GM21390 (cell line): ENCODE measurements around the gene COL1A1.

Experiments used
- ATAC-seq: cut with Tn5 transposase; IDR thresholded peaks from one replicate; pipeline ENCODE4 v1.9.1; 2021; ENCODE audit not compliant: unreplicated experiment

Gene COL1A1

DNA sequence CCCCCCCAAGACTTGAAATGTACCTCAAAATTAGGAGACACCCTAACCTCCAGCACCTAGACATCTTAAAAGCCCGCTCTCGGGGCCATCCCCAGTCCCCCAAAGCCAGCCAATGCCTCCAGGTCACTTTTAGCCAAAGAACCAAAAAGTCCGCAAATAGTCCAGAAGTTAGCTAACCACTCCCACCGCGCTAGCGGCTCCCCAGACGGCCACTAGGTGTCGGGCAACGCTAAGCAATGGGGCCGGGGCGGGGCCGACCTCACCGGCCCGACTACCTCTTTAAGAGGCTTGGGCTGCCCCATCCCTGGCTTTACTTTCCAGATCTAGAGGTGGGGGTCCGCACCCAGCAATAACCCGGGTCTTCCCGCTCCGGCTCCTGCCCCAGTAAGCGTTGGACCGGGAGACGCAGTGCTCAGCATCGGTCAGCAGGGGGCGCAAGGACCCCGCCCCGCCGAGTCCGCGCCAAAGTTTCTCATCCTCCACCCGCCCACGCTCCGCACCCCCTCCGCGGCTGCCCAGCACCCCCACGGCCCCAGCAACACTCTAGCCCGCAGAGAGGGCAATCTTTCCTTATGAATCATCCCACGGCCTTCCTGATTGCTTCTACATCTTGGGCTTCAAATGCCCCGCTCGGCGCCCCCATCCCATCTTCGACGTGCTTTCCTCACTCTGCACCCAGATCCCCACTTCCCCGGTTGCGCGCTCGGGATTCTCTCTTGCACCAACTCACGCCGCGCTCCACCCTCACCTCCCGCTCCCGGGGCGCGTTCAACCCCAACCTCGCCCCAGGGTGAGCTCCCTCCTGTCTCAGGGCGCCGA, 765 bp downstream of the COL1A1 start:
- ATAC-seq, result peak; percentile 57

DNA sequence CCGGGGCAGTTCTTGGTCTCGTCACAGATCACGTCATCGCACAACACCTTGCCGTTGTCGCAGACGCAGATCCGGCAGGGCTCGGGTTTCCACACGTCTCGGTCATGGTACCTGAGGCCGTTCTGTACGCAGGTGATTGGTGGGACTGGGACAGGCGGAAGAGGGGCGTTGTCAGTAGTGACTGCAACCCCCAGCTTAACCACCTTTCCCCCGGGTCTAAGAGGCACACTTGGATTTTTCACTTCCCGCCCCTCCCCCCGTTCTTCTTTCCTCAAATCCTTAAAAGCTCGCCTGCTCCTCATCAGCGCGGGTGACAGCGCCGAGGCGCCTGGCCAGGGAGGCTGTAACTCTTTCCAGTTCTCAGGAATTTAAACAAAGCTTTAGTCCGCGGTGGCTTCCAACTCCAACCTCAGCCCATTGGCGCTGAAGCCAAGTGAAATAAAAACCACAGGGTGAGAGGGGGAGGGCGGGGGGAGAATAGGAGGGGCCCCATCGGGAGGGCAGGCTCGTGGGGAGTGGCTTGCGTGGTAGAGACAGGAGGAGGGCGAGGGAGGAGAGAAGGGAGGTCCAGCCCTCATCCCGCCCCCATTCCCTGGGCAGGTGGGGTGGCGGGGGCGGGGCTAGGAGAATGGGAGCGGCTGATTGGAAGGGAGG, 1.5 kb downstream of the COL1A1 start:
- ATAC-seq, result peak; percentile 44

DNA sequence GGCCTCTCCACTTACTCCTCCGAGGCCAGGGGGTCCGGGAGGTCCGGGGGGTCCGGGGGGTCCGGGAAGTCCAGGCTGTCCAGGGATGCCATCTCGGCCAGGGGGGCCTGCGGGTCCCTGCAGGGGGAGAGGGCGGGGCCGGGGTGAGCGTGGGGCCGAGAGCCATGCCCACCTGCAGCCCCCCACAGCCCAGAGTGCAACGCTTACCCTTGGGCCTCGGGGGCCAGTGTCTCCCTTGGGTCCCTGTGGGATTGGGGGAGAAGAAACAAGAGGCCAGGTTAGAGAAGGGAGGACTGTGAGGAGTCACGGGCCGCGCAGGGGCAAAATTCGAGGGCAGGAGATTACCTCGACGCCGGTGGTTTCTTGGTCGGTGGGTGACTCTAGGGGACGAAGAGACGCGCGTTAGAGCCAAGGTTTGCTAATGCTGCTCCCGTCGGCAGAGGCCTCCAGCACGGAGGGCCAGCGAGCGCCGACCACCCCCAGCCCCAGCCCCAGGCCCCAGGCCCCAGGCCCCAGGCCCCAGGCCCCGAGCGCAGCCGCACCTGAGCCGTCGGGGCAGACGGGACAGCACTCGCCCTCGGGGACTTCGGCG, 2.1 kb downstream of the COL1A1 start:
- ATAC-seq, result no peak

DNA sequence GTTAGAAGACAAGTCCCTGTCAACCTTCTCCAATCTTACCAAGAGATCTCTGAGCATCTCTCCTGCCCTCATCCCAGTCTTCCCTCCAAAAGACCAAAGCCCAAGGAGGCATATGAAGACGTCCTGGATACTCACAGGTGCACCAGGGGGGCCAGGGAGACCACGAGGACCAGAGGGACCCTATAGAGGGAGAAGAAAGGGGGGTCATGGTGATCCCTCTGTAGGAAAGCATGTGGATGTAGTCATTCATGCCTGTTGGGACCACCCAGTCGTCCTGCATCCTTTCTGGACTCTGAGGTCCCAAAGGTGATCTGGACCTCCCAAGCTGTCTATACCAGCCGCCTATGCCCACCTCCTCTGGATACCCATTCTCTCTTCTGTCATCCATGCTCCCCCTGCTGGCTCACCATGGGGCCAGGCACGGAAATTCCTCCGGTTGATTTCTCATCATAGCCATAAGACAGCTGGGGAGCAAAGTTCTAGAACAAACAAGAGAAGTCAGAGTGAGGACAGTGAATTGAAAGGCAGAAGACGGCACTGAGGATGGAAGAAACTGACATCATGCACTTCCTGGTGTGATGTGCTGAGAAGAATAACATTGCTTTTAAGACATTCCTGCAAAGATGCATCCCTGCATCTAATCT, 3.3 kb downstream of the COL1A1 start:
- ATAC-seq, result no peak

DNA sequence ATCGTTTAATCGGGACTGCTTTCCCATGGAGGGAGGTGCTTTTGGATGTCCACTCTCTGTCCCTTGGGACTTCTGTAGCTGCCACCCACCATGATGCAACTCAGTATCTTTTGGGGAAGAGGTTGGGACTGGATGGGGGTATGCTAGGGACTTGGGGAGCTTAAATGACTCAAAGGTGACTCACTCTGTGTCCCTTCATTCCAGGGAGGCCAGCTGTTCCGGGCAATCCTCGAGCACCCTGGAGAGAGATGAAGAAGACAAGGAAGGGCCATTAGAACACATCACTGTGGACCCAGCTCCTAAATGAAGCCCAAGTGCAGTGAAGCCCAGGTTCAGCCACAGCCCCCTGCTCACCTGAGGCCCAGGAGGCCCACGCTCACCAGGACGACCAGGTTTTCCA, 4.6 kb downstream of the COL1A1 start:
- ATAC-seq, result no peak

DNA sequence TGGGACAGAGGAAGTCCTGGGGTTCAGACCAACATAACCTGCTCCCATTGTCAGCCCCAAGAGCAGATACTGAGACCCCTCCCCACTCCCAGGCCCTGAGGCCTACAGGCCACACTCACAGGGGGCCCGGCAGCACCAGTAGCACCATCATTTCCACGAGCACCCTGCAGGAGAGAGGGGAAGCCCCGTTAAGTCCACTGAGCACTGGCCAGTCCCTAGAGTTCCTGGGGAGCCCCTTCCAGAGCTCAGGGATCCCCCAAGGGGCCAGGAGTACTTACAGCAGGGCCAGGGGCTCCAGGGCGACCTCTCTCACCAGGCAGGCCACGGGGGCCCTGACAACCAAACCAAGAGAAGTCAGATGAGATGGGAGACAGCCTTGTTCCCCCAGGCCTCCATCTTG, 5.4 kb downstream of the COL1A1 start:
- ATAC-seq, result no peak

DNA sequence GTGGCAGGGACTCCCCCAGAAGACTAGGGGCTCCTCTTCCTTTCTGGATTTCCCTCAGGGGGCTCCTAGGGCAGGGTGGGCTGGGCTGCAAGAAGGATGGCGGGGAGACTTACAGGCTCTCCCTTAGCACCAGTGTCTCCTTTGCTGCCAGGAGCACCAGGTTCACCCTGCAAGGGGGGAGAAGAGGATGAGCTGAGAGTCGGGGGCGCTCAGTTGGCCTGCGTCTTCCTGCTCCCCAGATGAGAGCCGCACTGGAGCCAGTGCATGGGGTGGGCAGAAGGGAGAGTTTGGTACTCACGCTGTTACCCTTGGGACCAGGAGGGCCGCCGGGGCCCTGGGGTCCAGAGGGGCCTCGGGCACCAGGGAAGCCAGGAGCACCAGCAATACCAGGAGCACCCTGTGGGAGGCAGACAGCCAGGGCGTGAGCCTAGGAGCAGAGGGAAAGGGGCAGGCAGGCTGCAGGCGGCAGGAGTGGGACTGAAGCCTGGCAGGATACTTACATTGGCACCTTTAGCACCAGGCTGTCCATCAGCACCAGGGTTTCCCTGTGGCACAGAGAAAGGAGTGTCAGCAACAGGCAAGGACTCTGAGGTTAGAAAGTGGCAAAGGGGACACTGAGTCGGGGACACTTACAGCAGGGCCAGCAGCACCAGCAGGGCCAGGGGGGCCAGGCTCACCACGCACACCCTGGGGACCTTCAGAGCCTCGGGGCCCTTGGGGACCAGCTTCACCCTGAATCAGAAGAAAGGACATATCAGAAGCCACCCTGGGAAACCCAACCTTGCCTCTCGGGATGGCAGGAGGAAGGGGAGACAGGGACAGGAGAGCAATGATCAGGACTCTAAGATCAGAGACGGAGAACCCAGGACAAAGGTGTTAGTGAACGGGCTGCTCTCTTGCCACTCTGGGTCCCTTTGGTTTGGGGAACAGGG, 6.2 kb downstream of the COL1A1 start:
- no peak for ATAC-seq

DNA sequence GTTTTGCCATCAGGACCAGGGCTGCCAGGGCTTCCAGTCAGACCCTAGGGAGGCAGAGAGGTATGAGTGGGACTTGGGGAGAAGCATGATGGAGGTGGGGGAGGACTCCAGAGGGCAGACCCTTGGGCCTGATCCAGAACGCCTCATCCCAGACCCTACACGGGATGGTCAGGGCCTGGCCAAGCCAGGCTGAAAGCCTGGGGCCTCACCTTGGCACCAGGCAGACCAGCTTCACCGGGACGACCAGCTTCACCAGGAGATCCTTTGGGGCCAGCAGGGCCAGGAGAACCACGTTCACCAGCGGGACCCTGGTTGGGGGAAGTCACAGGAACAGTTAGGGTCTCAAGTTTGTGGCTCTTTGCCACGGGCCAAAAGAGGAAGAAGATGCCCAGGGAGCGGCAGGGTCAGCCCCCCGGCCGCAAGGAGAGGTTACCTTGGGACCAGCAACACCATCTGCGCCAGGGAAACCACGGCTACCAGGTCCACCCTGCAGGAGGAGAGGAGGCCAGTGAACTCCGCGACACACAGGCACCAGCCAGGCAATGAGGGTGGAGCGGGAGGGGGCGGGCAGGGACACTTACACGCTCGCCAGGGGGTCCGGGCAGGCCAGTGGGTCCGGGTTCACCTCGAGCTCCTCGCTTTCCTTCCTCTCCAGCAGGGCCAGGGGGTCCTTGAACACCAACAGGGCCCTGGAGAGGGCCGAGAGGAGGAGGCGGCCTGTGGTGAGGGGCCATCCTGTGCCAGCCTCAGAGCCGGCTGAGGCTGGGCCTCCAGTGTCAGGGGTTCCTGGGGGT, 7.1 kb downstream of the COL1A1 start:
- ATAC-seq, result no peak

DNA sequence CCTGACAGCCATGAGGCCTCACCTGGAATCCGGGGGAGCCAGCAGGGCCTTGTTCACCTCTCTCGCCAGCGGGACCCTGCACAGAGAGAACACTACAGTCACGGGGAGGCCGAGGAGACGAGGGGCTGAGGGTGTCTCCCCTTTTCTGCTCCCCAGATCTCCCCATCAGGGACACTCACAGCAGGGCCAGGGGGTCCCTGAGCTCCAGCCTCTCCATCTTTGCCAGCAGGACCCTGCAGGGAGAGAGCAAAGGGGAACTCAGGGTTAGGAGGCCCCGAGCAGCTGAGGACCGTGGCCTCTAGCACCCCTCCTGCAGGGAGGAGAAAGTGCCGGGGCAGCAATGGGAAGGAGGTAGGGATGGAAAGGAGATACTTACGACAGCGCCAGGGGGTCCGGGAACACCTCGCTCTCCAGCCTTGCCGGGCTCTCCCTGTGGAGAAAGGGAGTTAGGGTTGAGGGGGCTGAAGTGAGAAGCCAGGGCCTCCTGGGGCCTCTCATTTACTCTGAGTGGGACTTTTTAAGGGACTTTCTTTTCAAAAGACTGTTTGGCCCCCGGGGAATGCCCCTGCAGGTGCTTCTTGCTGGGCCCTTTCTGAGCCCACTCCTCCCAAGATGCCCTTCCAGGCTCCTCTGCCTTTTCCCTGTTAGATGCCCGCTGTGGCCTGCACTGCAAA, 8.7 kb downstream of the COL1A1 start:
- no peak for ATAC-seq

DNA sequence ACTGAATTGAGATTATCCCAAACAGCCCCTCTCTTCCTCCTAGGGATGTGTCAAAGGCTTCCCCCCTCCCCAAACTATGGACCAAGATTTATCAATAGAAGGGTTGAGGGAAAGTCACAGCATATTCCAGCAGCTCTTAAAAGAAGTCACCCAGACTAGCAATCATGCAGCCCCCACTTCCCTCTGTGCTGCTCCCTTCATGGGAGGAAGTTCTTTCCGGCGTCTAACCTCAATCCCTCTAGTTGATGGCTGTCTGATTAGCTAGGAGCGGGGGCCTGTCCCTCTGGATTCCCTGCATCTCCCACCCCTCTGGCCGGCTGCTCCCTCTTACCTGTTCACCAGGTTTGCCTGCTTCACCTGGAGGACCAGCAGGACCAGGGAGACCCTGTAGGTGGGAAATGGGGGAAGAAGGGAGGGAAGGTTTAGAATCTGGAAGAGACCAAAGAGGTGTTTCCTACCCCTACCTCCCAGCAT, 9.2 kb downstream of the COL1A1 start:
- ATAC-seq, result no peak

DNA sequence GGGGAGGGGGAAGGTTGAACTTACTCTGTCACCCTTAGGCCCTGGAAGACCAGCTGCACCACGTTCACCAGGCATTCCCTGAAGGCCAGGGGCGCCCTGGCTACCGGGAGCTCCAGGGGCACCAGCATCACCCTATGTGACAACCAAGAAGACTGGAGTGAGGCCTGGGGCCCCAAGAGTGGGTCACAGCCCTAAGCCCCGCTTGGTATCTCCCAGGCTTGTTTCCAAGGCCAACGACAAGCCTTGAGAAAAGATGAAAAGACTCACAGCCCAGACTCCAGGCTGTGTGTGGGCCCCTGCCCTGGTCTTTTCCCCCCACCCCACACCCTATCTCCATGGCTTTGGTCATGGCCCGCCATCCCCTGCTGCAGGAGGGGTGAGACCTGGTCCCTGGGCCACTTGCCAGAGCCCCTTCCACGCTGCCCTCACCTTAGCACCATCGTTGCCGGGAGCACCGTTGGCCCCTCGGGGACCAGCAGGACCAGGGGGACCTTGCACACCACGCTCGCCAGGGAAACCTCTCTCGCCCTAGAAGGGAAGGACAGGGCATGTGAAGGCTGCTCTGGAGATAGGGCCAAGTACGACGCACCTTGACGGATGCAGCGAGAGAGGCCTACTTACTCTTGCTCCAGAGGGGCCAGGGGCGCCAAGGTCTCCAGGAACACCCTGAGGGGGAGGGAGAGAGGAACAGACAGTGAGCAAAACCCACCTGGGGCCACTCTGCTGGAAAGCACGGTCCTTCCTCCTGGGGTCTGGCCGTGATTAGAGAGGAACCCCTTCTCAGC, 9.9 kb downstream of the COL1A1 start:
- no peak for ATAC-seq

DNA sequence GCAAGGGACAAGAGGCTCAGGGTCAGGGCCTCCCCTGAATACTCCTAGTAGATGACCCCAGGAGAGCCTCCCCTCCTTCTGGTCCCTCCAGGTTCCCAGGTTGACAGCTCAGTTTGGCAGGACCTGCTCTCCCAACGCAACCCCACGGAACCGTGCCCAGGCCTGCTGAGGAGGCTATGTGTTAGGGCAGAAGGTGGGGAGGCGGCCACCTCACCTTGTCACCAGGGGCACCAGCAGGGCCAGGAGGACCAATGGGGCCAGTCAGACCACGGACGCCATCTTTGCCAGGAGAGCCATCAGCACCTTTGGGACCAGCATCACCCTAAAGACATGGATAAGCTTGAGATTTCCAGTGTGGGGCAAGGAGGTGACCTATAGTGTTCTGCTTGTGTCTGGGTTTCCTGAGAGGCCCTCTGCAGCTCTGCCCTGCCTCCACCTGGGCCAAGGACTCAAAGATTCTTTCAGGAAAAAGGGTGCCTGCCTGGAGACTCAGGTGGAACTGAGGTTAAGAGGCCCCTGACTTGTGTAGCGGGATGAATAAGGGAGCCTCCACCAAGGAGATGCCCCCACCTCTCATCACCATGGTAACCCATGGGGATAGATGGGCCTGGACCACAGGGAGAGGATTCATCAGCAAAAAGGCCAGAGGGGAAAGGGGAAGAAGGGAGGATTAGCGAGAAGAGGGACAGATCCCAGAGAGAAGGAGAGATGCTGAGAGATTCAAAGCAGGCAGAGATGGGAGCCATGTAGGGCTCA, 10.7 kb downstream of the COL1A1 start:
- no peak for ATAC-seq

DNA sequence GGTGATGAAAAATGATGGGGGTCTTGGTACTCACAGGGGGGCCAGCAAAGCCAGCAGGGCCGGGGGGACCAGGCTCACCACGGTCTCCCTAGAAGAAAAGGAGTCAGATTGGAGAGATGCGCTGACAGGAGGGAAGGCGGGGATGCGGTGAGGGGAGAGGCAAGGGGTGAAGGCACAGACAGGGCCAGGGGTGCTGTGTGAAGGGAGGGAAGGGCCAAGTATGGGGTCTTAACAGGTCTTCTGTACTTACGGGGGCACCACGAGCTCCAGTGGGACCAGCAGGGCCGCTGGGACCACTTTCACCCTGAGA, 11.2 kb downstream of the COL1A1 start:
- ATAC-seq, result no peak

DNA sequence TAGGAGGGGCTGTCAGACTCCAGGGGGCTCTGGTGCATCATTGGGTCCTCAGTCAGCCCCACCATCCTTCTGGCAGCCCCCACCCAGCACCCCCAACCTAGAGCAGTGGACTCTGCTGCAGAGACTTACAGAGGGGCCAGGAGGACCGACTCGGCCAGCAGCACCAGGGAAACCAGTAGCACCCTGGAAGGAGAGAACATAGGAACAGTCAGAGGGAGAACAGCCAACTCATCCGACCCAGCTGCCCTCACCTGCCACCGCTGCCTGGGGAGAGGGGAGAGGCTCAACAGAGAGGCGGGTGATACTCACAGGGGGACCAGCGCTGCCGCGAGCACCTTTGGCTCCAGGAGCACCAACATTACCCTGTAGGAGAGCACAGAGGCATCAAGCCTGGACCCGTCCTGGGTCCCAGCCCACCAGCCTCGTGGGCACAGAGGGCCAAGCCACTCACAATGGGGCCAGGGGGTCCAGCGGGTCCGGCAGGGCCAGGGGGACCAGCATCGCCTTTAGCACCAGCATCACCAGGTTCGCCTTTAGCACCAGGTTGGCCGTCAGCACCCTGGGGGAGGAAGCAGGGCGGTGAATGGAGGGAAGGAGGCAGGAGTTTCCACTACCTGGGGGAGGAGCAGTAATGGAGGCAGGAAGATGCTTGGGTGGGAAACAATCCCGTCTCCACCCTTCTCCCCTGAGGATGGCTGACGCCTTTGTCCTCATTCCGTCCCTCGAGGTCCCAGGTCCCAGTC, 11.7 kb downstream of the COL1A1 start:
- no peak for ATAC-seq

DNA sequence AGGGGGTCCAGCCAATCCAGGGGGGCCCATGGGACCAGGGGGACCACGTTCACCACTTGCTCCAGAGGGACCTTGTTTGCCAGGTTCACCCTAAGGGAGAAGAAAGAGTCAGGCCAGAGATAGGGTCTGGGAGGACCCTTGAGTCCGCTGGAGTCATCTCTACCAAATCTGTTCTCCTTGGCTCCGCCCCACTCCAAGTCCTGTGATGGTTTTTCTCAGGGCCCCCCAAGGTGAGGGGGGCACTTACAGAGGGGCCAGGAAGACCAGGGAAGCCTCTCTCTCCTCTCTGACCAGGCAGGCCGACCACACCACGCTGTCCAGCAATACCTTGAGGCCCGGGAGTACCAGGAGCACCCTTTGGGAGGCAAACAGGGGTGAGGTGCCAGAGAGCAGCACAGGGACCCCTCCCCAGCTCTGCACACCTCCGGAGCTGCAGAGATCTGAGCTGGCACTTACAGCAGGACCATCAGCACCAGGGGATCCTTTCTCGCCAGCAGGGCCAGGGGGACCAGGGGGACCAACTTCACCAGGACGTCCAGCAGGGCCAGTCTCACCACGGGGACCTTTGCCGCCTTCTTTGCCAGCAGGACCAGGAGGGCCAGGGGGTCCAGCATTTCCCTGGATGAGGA, 12.4 kb downstream of the COL1A1 start:
- ATAC-seq, result no peak

DNA sequence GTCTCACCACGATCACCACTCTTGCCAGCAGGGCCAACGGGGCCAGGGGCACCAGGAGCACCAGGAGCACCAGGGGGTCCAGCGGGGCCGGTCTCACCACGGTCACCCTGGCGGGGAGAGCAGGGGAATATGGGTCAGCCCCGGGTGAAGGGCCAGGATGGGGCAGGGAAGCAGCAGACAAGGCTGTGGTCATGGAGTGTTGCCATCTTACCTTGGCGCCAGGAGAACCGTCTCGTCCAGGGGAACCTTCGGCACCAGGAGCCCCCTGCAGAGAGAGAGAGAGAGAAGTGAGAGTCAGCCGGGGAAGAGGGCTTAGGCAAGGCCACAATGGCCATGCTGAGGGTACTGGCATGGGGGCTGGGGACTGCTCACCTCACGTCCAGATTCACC, 12.9 kb downstream of the COL1A1 start:
- no peak for ATAC-seq
